ENCODE results near the gene SHISAL1. TPM values are rescaled to one million over a fixed set of nuclear protein-coding genes. Genes with fewer than 3 reads are reported as not detected.

The SHISAL1 gene
- total and polyA plus RNA-seq, 2 donors (not counting 1 experiment from before 2014, with no cell fraction given): not detected

- no peaks in the 10 kb centered on the region for H3K79me2 ChIP-seq (ENCODE audit: control insufficient read depth, insufficient read depth, low read length)
- no peak overlapping the region for H3K27ac ChIP-seq (ENCODE audit: low read length in 2 of 2)
- H3K9me3 Mint-ChIP-seq (ENCODE audit: insufficient read depth): no peaks in the 10 kb centered on the region
- intact Hi-C loops (cut with micrococcal nuclease): loop anchor here (10.0 kb wide), 1 partner anchor 82 kb away; no protein-coding TSS in a partner anchor
- H3K4me3 ChIP-seq (ENCODE audit: control extremely low read depth in 1 of 5, extremely low read depth in 1 of 5, insufficient read depth in 1 of 5, low read depth in 2 of 5, low read length in 4 of 5): no peak overlapping the region
- H3K4me1 Mint-ChIP-seq: no peaks in the 10 kb centered on the region
- DNase-seq (no peak), ATAC-seq (ENCODE audit: low read depth) (no peak)
- no peaks in the 10 kb centered on the region for H4K20me1 ChIP-seq (ENCODE audit: control insufficient read depth, insufficient read depth, low read length, poor library complexity, severe bottlenecking)
- peaks cover 0 to 2% (median 0%) of the 10 kb centered on the region in 4 experiments for H3K27me3 ChIP-seq (replicated peaks in 1 of 4; ENCODE audit: control extremely low read depth in 1 of 4, control insufficient read depth in 3 of 4, insufficient read depth in 4 of 4, low read length in 3 of 4)
- no peak overlapping the region for H3K9ac ChIP-seq (ENCODE audit: low read length)
- WGBS (ENCODE audit: insufficient coverage): 63% methylated on average over 8 of the region's 13 CpGs
- H3K4me1 ChIP-seq (ENCODE audit: control insufficient read depth in 2 of 2, insufficient read depth in 2 of 2, low read length in 2 of 2): no peaks in the 10 kb centered on the region
- H3K36me3 ChIP-seq (replicated peaks in 1 of 2; ENCODE audit: control extremely low read depth in 1 of 2, control insufficient read depth in 1 of 2, extremely low read depth in 1 of 2, insufficient read depth in 2 of 2, low read length in 1 of 2): no peaks in the 10 kb centered on the region
- ChIA-PET CTCF (no interaction called here), POLR2A (no interaction called here)
- peaks cover 26% of the 10 kb centered on the region for H3K27me3 Mint-ChIP-seq
- no peak for TF ChIP-seq EZH2 (IDR thresholded peaks at IDR 0.05; ENCODE audit: borderline replicate concordance, insufficient read depth, low read depth, low read length, poor library complexity, severe bottlenecking)
- TF ChIP-seq CTCF (IDR thresholded peaks at IDR 0.05): no peak
- no peak overlapping the region for H3K4me3 Mint-ChIP-seq
- H3K9me3 ChIP-seq (ENCODE audit: control extremely low read depth in 1 of 3, control insufficient read depth in 2 of 3, insufficient read depth in 1 of 3, low read length in 2 of 3): no peaks in the 10 kb centered on the region
- H2AFZ ChIP-seq (ENCODE audit: insufficient read depth, low read depth, low read length, poor library complexity, severe bottlenecking): no peak overlapping the region
- no peak overlapping the region for H3K27ac Mint-ChIP-seq
- H3K4me2 ChIP-seq (replicated peaks; ENCODE audit: low read depth, low read length, poor library complexity, severe bottlenecking): no peak overlapping the region
Observed at GRCh38 chr22:44256556-44257485, 55.9 kb downstream of the SHISAL1 start.

GRCh38 chr22:44256085-44256484, 56.7 kb downstream of the SHISAL1 start:
- H3K27me3 ChIP-seq (replicated peaks in 1 of 4; ENCODE audit: control extremely low read depth in 1 of 4, control insufficient read depth in 3 of 4, insufficient read depth in 4 of 4, low read length in 3 of 4): peaks cover 0 to 2% (median 0%) of the 10 kb centered on the region in 4 experiments
- DNase-seq: no peak
- H3K4me3 ChIP-seq (ENCODE audit: control extremely low read depth in 1 of 5, extremely low read depth in 1 of 5, insufficient read depth in 1 of 5, low read depth in 2 of 5, low read length in 4 of 5): no peak overlapping the region
- no peak overlapping the region for H3K27ac Mint-ChIP-seq
- H3K27ac ChIP-seq (ENCODE audit: low read length in 2 of 2): no peak overlapping the region
- CTCF ChIA-PET: no interaction called here
- no peaks in the 10 kb centered on the region for H3K9me3 Mint-ChIP-seq (ENCODE audit: insufficient read depth)
- H3K9ac ChIP-seq (ENCODE audit: low read length): no peak overlapping the region
- ATAC-seq (ENCODE audit: low read depth): no peak
- H3K4me3 Mint-ChIP-seq: no peak overlapping the region
- H3K9me3 ChIP-seq (ENCODE audit: control extremely low read depth in 1 of 3, control insufficient read depth in 2 of 3, insufficient read depth in 1 of 3, low read length in 2 of 3): no peaks in the 10 kb centered on the region
- no peak overlapping the region for H3K4me2 ChIP-seq (replicated peaks; ENCODE audit: low read depth, low read length, poor library complexity, severe bottlenecking)
- no peaks in the 10 kb centered on the region for H3K36me3 ChIP-seq (replicated peaks in 1 of 2; ENCODE audit: control extremely low read depth in 1 of 2, control insufficient read depth in 1 of 2, extremely low read depth in 1 of 2, insufficient read depth in 2 of 2, low read length in 1 of 2)
- H3K27me3 Mint-ChIP-seq: peaks cover 30% of the 10 kb centered on the region
- 78% methylated on average over 6 of the region's 6 CpGs for WGBS (ENCODE audit: insufficient coverage)
- H3K79me2 ChIP-seq (ENCODE audit: control insufficient read depth, insufficient read depth, low read length): no peaks in the 10 kb centered on the region
- no peak overlapping the region for H2AFZ ChIP-seq (ENCODE audit: insufficient read depth, low read depth, low read length, poor library complexity, severe bottlenecking)
- no peaks in the 10 kb centered on the region for H3K4me1 ChIP-seq (ENCODE audit: control insufficient read depth in 2 of 2, insufficient read depth in 2 of 2, low read length in 2 of 2)
- POLR2A ChIA-PET: no interaction called here
- TF ChIP-seq EZH2 (IDR thresholded peaks at IDR 0.05; ENCODE audit: borderline replicate concordance, insufficient read depth, low read depth, low read length, poor library complexity, severe bottlenecking) (no peak), CTCF (IDR thresholded peaks at IDR 0.05) (no peak)
- H3K4me1 Mint-ChIP-seq: no peaks in the 10 kb centered on the region
- H4K20me1 ChIP-seq (ENCODE audit: control insufficient read depth, insufficient read depth, low read length, poor library complexity, severe bottlenecking): no peaks in the 10 kb centered on the region
- intact Hi-C loops (cut with micrococcal nuclease): loop anchor here (10.0 kb wide), 1 partner anchor 81 kb away; no protein-coding TSS in a partner anchor
